Ovary (tissue), 3 donors: Measurements from ENCODE around the gene TBCE.
"Not testable (repeated sequence)": the region's sequence is repeated elsewhere in the genome, so short reads cannot be mapped to it uniquely, and the experiment has no call there.

Experiments
- CTCF ChIP-seq, 3 donors: fragments of 450-650 bp in 2 of 3; fragments of 200-600 bp in 1 of 3; IDR thresholded peaks; one replicate each; pipeline versions ENCODE4 v1.5.1 to v1.8.0; 2016 to 2022; ENCODE audit warnings: antibody characterized with exemption in 3 of 3, mild to moderate bottlenecking in 1 of 3
- EP300 ChIP-seq: sonication (generic); formaldehyde crosslinking; IDR thresholded peaks from one replicate; pipeline ENCODE4 v1.6.1; 2017; ENCODE audit warnings: antibody characterized with exemption
- donor health status: DM: no; HTN: no; CAD: no.

- TF ChIP-seq CTCF (IDR thresholded peaks at IDR 0.05); EP300: not testable (repeated sequence)
Observed at GRCh38 chr1:235469897-235470296, 102.7 kb downstream of the TBCE start.
